GM19463 (cell line): ENCODE results near the gene OXNAD1.

ENCODE experiments used
- ATAC-seq: cut with Tn5 transposase; IDR thresholded peaks from one replicate; pipeline ENCODE4 v1.9.1; 2021; ENCODE audit warnings: mild to moderate bottlenecking, moderate library complexity; ENCODE audit not compliant: unreplicated experiment

Gene OXNAD1

GRCh38 chr3:16354291-16354690 lies 89.3 kb downstream of the OXNAD1 start:
- no peak for ATAC-seq
